ENCODE results near the gene KIF16B.

- TF ChIP-seq CTCF (IDR thresholded peaks at IDR 0.05; ENCODE audit: insufficient read depth, low read depth, low read length) (no peak), EZH2 (IDR thresholded peaks at IDR 0.05; ENCODE audit: insufficient read depth, low read length) (no peak)
Measured at GRCh38 chr20:16410626-16411025, 162.6 kb downstream of the KIF16B start.

Data from astrocyte (in vitro differentiated cells and primary cell).